Peyer's patch (tissue), 4 donors: ENCODE data around the gene ARMH3. TPM values are rescaled to one million over a fixed set of nuclear protein-coding genes. Genes with fewer than 3 reads are reported as not detected.

Experiments
- DNase-seq, 3 donors: peaks; one replicate each; pipeline ENCODE4 v3.0.0-alpha.2; 2017 to 2019
- H3K27ac ChIP-seq, 4 donors: fragments of 200-600 bp; sonication (generic); one replicate each; pipeline ENCODE4 v1.5.1; 2016 to 2019
- H3K27me3 ChIP-seq, 2 donors: fragments of 200-600 bp; sonication (generic); one replicate each; pipeline ENCODE4 v1.5.1; 2019
- H3K36me3 ChIP-seq, 3 donors: fragments of 200-600 bp; sonication (generic); one replicate each; pipeline ENCODE4 v1.5.1; 2016 to 2019
- H3K4me1 ChIP-seq, 4 donors: fragments of 200-600 bp; sonication (generic); one replicate each; pipeline ENCODE4 v1.5.1; 2016 to 2019
- H3K4me3 ChIP-seq, 4 donors: fragments of 200-600 bp; sonication (generic); 1 replicate in 3 of 4; 2 replicates in 1 of 4; pipeline ENCODE4 v1.5.1; 2016 to 2019; ENCODE audit warnings: mild to moderate bottlenecking in 1 of 4
- H3K9me3 ChIP-seq, 4 donors: fragments of 200-600 bp; sonication (generic); one replicate each; pipeline ENCODE4 v1.5.1; 2016 to 2019; ENCODE audit warnings: mild to moderate bottlenecking in 1 of 4
- POLR2A ChIP-seq, 2 donors: fragments of 450-650 bp; IDR thresholded peaks; one replicate each; pipeline ENCODE4 v1.5.1; 2017; ENCODE audit warnings: antibody characterized with exemption in 2 of 2, mild to moderate bottlenecking in 2 of 2, moderate library complexity in 2 of 2
- total RNA-seq, 4 donors: library from RNA; depleted of rRNA; stranded (reverse); fragments of >200 nt; gene quantifications; one replicate each; pipeline ENCODE4 v1.1.0, GENCODE V29; 2016
- TF ChIP-seq, protein P1 (sequence below), 6 experiments: fragments of 450-650 bp in 4 of 6; fragments of 200-600 bp in 2 of 6; sonication (generic) in 1 of 6; IDR thresholded peaks; one replicate each; pipeline ENCODE4 v1.5.1; 2017 to 2019; ENCODE audit warnings: antibody characterized with exemption in 6 of 6, mild to moderate bottlenecking in 3 of 6, moderate library complexity in 1 of 6

ARMH3 gene, protein sequence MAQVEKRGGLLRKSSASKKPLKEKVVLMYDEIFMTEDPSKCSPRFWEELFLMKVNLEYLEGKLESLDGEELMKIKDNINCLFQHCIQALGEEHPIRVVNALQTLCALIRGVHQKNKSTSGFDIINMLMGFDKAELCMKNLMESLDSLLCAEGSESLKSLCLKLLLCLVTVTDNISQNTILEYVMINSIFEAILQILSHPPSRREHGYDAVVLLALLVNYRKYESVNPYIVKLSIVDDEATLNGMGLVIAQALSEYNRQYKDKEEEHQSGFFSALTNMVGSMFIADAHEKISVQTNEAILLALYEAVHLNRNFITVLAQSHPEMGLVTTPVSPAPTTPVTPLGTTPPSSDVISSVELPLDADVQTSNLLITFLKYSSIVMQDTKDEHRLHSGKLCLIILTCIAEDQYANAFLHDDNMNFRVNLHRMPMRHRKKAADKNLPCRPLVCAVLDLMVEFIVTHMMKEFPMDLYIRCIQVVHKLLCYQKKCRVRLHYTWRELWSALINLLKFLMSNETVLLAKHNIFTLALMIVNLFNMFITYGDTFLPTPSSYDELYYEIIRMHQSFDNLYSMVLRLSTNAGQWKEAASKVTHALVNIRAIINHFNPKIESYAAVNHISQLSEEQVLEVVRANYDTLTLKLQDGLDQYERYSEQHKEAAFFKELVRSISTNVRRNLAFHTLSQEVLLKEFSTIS
- total RNA-seq, result 10 to 100 TPM; 15.8 to 29.2 (median 23.0) TPM

DNA sequence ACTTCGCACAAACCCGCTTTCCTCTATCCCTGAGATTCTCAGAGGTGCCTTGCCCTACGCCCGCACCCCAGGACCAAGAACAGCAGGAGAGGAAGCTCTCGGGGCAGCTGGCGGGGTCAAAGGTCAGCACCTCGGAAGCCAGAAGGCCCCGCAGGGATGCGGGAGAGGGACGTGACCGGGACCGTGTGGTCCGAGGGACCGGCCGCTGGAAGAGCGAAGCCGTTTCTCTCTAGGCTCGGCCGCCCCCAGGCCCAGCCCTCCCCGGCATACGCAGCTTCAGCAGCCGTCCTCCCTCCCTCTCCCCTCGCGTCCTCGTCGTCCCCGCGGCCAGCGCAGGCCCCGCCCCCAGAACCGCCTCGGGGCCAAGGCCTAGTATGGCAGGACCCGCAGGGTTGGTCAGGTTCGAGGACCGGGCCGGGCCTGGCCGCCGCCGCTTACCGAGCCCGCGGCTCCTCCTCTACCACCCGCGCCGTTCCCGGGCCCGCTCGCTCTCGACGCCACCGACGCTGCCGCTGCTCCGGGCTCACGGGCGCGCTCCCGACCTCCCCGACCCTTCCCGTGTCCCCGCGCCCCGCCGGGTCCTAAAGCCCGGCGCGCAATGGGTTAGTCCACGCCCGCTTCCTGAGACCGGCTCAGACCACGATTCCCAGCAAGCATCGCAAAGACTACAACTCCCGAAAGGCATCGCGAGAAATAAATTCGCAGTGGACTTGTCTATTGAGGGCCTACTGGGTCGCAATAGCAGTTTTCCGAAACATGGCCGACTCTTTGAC, at the start of gene ARMH3:
Gene ARMH3 (minus strand): TSS at position 527 of the 773 bp plus-strand sequence. CDS start 16,059 bp downstream, outside the sequence.
- TF ChIP-seq POLR2A (IDR thresholded peaks at IDR 0.05), result peak; percentile 73 to 79
- TF ChIP-seq, protein P1, sequence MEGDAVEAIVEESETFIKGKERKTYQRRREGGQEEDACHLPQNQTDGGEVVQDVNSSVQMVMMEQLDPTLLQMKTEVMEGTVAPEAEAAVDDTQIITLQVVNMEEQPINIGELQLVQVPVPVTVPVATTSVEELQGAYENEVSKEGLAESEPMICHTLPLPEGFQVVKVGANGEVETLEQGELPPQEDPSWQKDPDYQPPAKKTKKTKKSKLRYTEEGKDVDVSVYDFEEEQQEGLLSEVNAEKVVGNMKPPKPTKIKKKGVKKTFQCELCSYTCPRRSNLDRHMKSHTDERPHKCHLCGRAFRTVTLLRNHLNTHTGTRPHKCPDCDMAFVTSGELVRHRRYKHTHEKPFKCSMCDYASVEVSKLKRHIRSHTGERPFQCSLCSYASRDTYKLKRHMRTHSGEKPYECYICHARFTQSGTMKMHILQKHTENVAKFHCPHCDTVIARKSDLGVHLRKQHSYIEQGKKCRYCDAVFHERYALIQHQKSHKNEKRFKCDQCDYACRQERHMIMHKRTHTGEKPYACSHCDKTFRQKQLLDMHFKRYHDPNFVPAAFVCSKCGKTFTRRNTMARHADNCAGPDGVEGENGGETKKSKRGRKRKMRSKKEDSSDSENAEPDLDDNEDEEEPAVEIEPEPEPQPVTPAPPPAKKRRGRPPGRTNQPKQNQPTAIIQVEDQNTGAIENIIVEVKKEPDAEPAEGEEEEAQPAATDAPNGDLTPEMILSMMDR (IDR thresholded peaks at IDR 0.05), result peak in 3 of 6 experiments; percentile 6 to 36 (median 20)
- Histone ChIP-seq H3K27ac (peak within 1 kb of the TSS; percentile 91 to 98 (median 94)), H3K4me1 (peaks cover 0 to 27% (median 7%) of the 10 kb centered on the region in 4 donors), H3K27me3 (no peaks in the 10 kb centered on the region), H3K36me3 (no peaks in the 10 kb centered on the region), H3K4me3 (peak within 1 kb of the TSS; percentile 65 to 96 (median 73)), H3K9me3 (no peaks in the 10 kb centered on the region)
- DNase-seq, result peak; percentile 93 to 97 (median 94)

DNA sequence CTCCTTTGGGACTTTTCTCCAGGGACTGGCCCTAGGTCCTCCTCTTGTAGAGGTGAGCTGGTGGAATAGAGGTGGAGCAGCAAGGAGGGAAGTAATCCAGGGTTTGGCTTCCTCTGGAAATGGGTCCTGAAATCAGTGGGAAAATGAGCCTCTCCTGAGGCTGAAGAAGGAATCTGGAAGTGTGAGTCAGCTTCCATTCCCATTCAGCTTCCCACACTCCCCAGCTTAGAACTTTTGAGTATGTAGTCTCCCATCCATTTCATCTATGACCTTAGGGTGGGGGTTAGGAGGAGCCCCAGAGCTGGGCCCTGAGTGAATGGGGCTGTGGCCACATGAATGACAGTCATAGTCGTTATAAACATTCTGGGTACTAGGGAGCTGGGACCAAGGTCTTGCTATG, 46.4 kb upstream of the ARMH3 start:
- TF ChIP-seq, protein P1 (IDR thresholded peaks at IDR 0.05), result no peak
- no peak for TF ChIP-seq POLR2A (IDR thresholded peaks at IDR 0.05)
- Histone ChIP-seq H3K9me3 (no peaks in the 10 kb centered on the region), H3K36me3 (peaks cover 0 to 9% (median 0%) of the 10 kb centered on the region in 3 donors)

DNA sequence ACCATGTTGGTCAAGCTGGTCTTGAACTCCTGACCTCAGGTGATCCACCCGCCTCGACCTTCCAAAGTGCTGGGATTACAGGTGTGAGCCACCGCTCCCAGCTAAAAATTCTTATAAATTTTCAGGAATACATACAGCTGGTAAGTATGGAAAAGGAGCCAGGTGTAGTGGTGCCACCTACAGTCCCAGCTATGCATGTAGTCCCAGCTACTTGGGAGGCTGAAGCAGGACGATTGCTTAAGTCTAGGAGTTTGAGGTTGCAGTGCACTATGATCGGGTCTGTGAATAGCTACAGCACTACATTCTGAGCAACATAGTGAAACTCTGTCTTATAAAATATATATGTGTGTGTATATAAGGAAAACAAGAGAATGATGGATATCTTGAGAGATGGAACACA, 45.2 kb upstream of the ARMH3 start:
- no peak for DNase-seq
- TF ChIP-seq, protein P1 (IDR thresholded peaks at IDR 0.05), result no peak
- no peak for TF ChIP-seq POLR2A (IDR thresholded peaks at IDR 0.05)

More for the DNA sequence above, 46.4 kb upstream of the ARMH3 start:
- Histone ChIP-seq H3K27me3 (no peaks in the 10 kb centered on the region), H3K4me3 (no peak overlapping the region), H3K4me1 (no peaks in the 10 kb centered on the region), H3K27ac (no peak overlapping the region)
- no peak for DNase-seq

DNA sequence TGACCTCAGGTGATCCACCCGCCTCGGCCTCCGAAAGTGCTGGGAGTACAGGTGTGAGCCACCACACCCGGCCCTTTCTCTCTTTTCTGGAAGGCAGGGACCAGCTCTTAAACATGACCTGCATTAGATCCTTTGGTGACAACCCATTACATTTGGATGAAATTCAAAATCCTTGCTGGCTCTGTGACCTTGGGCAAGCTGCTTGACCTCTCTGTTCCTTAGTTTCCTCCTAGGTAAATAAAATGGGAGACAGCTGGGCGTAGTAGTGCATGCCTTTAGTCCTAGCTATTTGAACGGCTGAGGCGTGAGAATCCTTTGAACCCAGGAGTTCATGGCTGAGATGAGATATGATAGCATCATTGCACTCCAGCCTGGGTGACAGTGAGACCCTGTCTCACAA, 40.5 kb upstream of the ARMH3 start:
- no peaks in the 10 kb centered on the region for H3K27me3 ChIP-seq
- H3K36me3 ChIP-seq, result no peaks in the 10 kb centered on the region
- H3K4me1 ChIP-seq, result no peaks in the 10 kb centered on the region
- TF ChIP-seq, protein P1 (IDR thresholded peaks at IDR 0.05), result no peak
- TF ChIP-seq POLR2A (IDR thresholded peaks at IDR 0.05), result no peak
- H3K27ac ChIP-seq, result no peak overlapping the region
- DNase-seq, result no peak
- H3K4me3 ChIP-seq, result no peak overlapping the region
- no peaks in the 10 kb centered on the region for H3K9me3 ChIP-seq

More for the DNA sequence above, 45.2 kb upstream of the ARMH3 start:
- Histone ChIP-seq H3K4me1 (no peaks in the 10 kb centered on the region), H3K9me3 (no peaks in the 10 kb centered on the region), H3K27me3 (no peaks in the 10 kb centered on the region), H3K27ac (no peak overlapping the region), H3K4me3 (no peak overlapping the region), H3K36me3 (no peaks in the 10 kb centered on the region)

DNA sequence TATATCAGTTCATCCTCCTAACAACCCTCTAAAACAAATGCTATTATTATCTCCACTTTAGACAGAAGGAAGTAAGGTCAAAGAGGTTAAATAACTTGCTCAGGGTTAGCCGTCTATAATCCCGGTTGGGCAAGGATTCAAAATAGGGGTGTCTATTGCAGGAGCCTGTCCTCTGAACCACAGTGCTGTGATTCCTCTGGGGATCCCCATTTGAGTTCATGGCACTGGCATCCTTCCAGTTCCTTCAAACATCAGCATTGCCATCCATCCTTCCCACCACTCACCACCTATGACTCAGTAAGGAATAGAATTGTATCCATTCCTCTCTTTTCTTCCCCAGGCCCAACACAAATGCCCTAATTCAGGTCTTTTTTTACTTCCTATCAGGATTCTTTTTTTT, 34.8 kb upstream of the ARMH3 start:
- no peak overlapping the region for H3K27ac ChIP-seq
- TF ChIP-seq, protein P1 (IDR thresholded peaks at IDR 0.05), result no peak
- no peak for TF ChIP-seq POLR2A (IDR thresholded peaks at IDR 0.05)

More for the DNA sequence above, 34.8 kb upstream of the ARMH3 start:
- no peak for DNase-seq
- no peaks in the 10 kb centered on the region for H3K9me3 ChIP-seq
- no peaks in the 10 kb centered on the region for H3K4me1 ChIP-seq
- no peaks in the 10 kb centered on the region for H3K36me3 ChIP-seq
- H3K4me3 ChIP-seq, result no peak overlapping the region
- H3K27me3 ChIP-seq, result no peaks in the 10 kb centered on the region
